NCI-H2107 treated with DMSO at 0.1 percent for 48 hours (cell line): ENCODE results near the gene NACC2.

ENCODE experiments used
- DNase-seq: peaks from one replicate; lab custom pipeline; 2025; ENCODE audit not compliant: unreplicated experiment; lab: John Stamatoyannopoulos, UW

Gene NACC2

GRCh38 chr9:136129176-136129575 is 34.1 kb upstream of the NACC2 start:
- no peak for DNase-seq

- DNase-seq, result no peak
Observed at GRCh38 chr9:136128436-136128835, 33.3 kb upstream of the NACC2 start.

- no peak for DNase-seq
Observed at GRCh38 chr9:136127313-136127712, 32.2 kb upstream of the NACC2 start.

- no peak for DNase-seq
Observed at GRCh38 chr9:136124976-136125692, 30.0 kb upstream of the NACC2 start.

GRCh38 chr9:136122425-136123383 is 27.6 kb upstream of the NACC2 start:
- peak; percentile 27 for DNase-seq

GRCh38 chr9:136121801-136122200 is 26.7 kb upstream of the NACC2 start:
- no peak for DNase-seq

GRCh38 chr9:136120438-136120844 is 25.4 kb upstream of the NACC2 start:
- no peak for DNase-seq

- no peak for DNase-seq
Observed at GRCh38 chr9:136119883-136120393, 24.8 kb upstream of the NACC2 start.

GRCh38 chr9:136119061-136119882 is 24.2 kb upstream of the NACC2 start:
- no peak for DNase-seq

- DNase-seq, result peak; percentile 86
Observed at GRCh38 chr9:136118320-136119060, 23.4 kb upstream of the NACC2 start, which contains the start of gene TMEM250. TMEM250 (minus strand) TSS chr9:136118875; CDS start chr9:136116900, 1,975 bp downstream.

GRCh38 chr9:136117916-136118319 is 22.8 kb upstream of the NACC2 start:
- no peak for DNase-seq

GRCh38 chr9:136117291-136117915 is 22.3 kb upstream of the NACC2 start:
- DNase-seq, result no peak

- DNase-seq, result no peak
Observed at GRCh38 chr9:136116360-136117098, 21.4 kb upstream of the NACC2 start.

GRCh38 chr9:136115641-136116359 is 20.7 kb upstream of the NACC2 start:
- DNase-seq, result no peak

- no peak for DNase-seq
Observed at GRCh38 chr9:136115206-136115605, 20.1 kb upstream of the NACC2 start.

GRCh38 chr9:136114610-136115009 is 19.5 kb upstream of the NACC2 start:
- no peak for DNase-seq

- DNase-seq, result no peak
Observed at GRCh38 chr9:136112541-136112940, 17.5 kb upstream of the NACC2 start.

GRCh38 chr9:136111910-136112309 is 16.8 kb upstream of the NACC2 start:
- no peak for DNase-seq
